ENCODE measurements around the gene EDC4.

DNA sequence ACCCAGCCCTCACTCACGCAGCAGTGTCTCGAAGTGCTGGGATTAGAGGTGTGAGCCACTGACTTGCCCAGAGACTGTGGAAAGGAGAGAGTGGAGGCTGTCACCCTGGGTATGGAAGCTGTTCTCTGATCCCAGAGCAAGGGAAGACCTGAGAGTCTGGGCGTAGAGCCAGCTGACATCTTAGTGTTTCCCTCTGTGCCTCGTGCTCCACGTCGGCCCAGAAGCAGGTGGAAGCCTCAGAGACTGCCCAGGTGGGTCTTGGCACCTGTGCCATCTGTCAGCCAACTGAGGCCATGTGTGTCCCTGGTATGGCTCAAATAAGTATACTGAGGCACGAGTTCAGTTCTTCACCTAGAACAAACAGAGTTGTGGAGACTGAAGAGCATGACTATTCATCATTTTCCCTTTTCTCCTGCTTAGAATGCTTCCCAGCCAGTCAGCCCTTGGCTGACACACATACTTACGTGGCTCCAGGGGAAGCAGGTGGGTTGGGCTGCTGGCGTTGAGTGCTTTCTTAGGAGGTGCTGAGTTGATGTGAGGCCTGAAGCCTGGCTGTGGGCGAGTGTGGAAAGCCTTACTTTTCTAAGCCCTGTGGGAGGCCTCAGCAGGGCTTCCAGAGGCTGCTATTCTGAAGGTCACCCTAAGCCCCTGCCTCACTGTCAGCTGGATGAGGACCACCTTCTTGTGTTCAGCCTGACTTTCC, 50.7 kb downstream of the EDC4 start:
- TF ChIP-seq, protein P1, sequence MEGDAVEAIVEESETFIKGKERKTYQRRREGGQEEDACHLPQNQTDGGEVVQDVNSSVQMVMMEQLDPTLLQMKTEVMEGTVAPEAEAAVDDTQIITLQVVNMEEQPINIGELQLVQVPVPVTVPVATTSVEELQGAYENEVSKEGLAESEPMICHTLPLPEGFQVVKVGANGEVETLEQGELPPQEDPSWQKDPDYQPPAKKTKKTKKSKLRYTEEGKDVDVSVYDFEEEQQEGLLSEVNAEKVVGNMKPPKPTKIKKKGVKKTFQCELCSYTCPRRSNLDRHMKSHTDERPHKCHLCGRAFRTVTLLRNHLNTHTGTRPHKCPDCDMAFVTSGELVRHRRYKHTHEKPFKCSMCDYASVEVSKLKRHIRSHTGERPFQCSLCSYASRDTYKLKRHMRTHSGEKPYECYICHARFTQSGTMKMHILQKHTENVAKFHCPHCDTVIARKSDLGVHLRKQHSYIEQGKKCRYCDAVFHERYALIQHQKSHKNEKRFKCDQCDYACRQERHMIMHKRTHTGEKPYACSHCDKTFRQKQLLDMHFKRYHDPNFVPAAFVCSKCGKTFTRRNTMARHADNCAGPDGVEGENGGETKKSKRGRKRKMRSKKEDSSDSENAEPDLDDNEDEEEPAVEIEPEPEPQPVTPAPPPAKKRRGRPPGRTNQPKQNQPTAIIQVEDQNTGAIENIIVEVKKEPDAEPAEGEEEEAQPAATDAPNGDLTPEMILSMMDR (IDR thresholded peaks at IDR 0.05 in 8 of 11, conservative IDR thresholded peaks at IDR 0.05 in 3 of 11), result no peak
- no peak for TF ChIP-seq POLR2A (IDR thresholded peaks at IDR 0.05)

Data from spleen (tissue), 7 donors.